Muscle of leg (tissue), 11 donors: ENCODE measurements around the gene FLII. TPM values are rescaled to one million over a fixed set of nuclear protein-coding genes. Genes with fewer than 3 reads are reported as not detected.
A peak's percentile ranks its signal among the peaks of the same experiment; 100 is the strongest.

Experiments used
- DNase-seq: peaks from one replicate; pipeline ENCODE4 v3.0.0; 2013
- H3K27ac ChIP-seq: one replicate; pipeline ENCODE4 v1.5.1; 2013; ENCODE audit warnings: mild to moderate bottlenecking, low read length, control low read depth
- H3K27me3 ChIP-seq: one replicate; pipeline ENCODE4 v1.6.1; 2013; ENCODE audit warnings: low read length; ENCODE audit not compliant: control insufficient read depth, insufficient read depth
- H3K36me3 ChIP-seq: one replicate; pipeline ENCODE4 v1.6.1; 2013; ENCODE audit warnings: low read length; ENCODE audit not compliant: control insufficient read depth, insufficient read depth
- H3K4me1 ChIP-seq: one replicate; pipeline ENCODE4 v1.6.1; 2013; ENCODE audit warnings: low read length; ENCODE audit not compliant: control insufficient read depth, insufficient read depth
- H3K4me3 ChIP-seq: one replicate; pipeline ENCODE4 v1.5.1; 2013; ENCODE audit warnings: low read length, control low read depth
- H3K9me3 ChIP-seq: replicated peaks from 2 replicates; pipeline ENCODE4 v1.6.1; 2013; ENCODE audit warnings: low read depth, low read length; ENCODE audit not compliant: control insufficient read depth
- WGBS: methylation state at CpG from one replicate; pipeline ENCODE4 v1.1.5; 2013; ENCODE audit warnings: missing lambda C conversion rate; ENCODE audit not compliant: insufficient coverage; 5-methylcytosine and 5-hydroxymethylcytosine counted together
- polyA plus RNA-seq, 8 donors: library from polyadenylated mRNA; unstranded; fragments of 120-200 nt; gene quantifications; one replicate each; pipeline versions ENCODE4 v1.2.1 to v1.2.3, GENCODE V29; 2013; ENCODE audit warnings: inconsistent platforms in 1 of 8, low replicate concordance in 1 of 8; ENCODE audit not compliant: insufficient read length in 8 of 8, insufficient read depth in 1 of 8
- total RNA-seq: library from RNA; stranded (reverse); fragments of 120-200 nt; gene quantifications from one replicate; pipeline ENCODE4 v1.2.4, GENCODE V29; 2013

FLII gene
- total and polyA plus RNA-seq, 9 donors = 129 to 181 (median 172) TPM

GRCh38 chr17:18261659-18262058 is 3.1 kb upstream of the FLII start:
- peak overlapping the region; percentile 93 for H3K4me3 ChIP-seq
- no peak for DNase-seq
- peak overlapping the region; percentile 75 for H3K27ac ChIP-seq
- H3K36me3 ChIP-seq = peaks cover 32% of the 10 kb centered on the region
- H3K4me1 ChIP-seq = peaks cover 44% of the 10 kb centered on the region
- no peaks in the 10 kb centered on the region for H3K9me3 ChIP-seq
- WGBS = 88% methylated on average over 3 of the region's 3 CpGs
- no peaks in the 10 kb centered on the region for H3K27me3 ChIP-seq

GRCh38 chr17:18261146-18261515 is 2.6 kb upstream of the FLII start:
- 2% methylated on average over 16 of the region's 16 CpGs for WGBS
- Histone ChIP-seq H3K4me3 (peak overlapping the region; percentile 93), H3K36me3 (peaks cover 38% of the 10 kb centered on the region), H3K27ac (peak overlapping the region; percentile 75), H3K27me3 (no peaks in the 10 kb centered on the region), H3K4me1 (peaks cover 48% of the 10 kb centered on the region), H3K9me3 (no peaks in the 10 kb centered on the region)
- peak; percentile 59 for DNase-seq

- Histone ChIP-seq H3K4me1 (peaks cover 48% of the 10 kb centered on the region), H3K36me3 (peaks cover 41% of the 10 kb centered on the region), H3K9me3 (no peaks in the 10 kb centered on the region), H3K27ac (peak within 1 kb of the TSS; percentile 75), H3K27me3 (no peaks in the 10 kb centered on the region), H3K4me3 (peak within 1 kb of the TSS; percentile 93)
- under 1% methylated on average over 64 of the region's 72 CpGs for WGBS
- peak; percentile 98 for DNase-seq
Measured at GRCh38 chr17:18260332-18261145, 2.0 kb upstream of the FLII start, which contains the start of gene MIEF2. TSS of gene MIEF2 (plus strand) at chr17:18260662. CDS start at chr17:18262721, 2,059 bp downstream.

GRCh38 chr17:18259621-18260331 is 1.2 kb upstream of the FLII start:
- H3K27ac ChIP-seq = peak overlapping the region; percentile 52
- H3K4me1 ChIP-seq = peaks cover 48% of the 10 kb centered on the region
- no peak for DNase-seq
- H3K4me3 ChIP-seq = peak overlapping the region; percentile 93
- H3K27me3 ChIP-seq = no peaks in the 10 kb centered on the region
- H3K36me3 ChIP-seq = peaks cover 41% of the 10 kb centered on the region
- H3K9me3 ChIP-seq = no peaks in the 10 kb centered on the region
- WGBS = 63% methylated on average over 16 of the region's 22 CpGs

- H3K4me3 ChIP-seq = peak overlapping the region; percentile 72
- peak; percentile 74 for DNase-seq
- H3K27me3 ChIP-seq = no peaks in the 10 kb centered on the region
- peaks cover 48% of the 10 kb centered on the region for H3K4me1 ChIP-seq
- H3K9me3 ChIP-seq = no peaks in the 10 kb centered on the region
- H3K36me3 ChIP-seq = peaks cover 41% of the 10 kb centered on the region
- peak overlapping the region; percentile 85 for H3K27ac ChIP-seq
- WGBS = 0% methylated on average over 9 of the region's 16 CpGs
Measured at GRCh38 chr17:18257982-18258355, 569 bp downstream of the FLII start.

GRCh38 chr17:18257268-18257981 is 1.1 kb downstream of the FLII start:
- Histone ChIP-seq H3K9me3 (no peaks in the 10 kb centered on the region), H3K27ac (peak overlapping the region; percentile 85), H3K4me1 (peaks cover 44% of the 10 kb centered on the region), H3K36me3 (peaks cover 42% of the 10 kb centered on the region), H3K27me3 (no peaks in the 10 kb centered on the region), H3K4me3 (peak overlapping the region; percentile 72)
- DNase-seq = no peak
- 19% methylated on average over 13 of the region's 18 CpGs for WGBS

GRCh38 chr17:18256776-18257175 is 1.8 kb downstream of the FLII start:
- H3K9me3 ChIP-seq = no peaks in the 10 kb centered on the region
- H3K36me3 ChIP-seq = peaks cover 48% of the 10 kb centered on the region
- no peaks in the 10 kb centered on the region for H3K27me3 ChIP-seq
- WGBS = 82% methylated on average over 7 of the region's 7 CpGs
- H3K4me3 ChIP-seq = no peak overlapping the region
- H3K27ac ChIP-seq = no peak overlapping the region
- no peak for DNase-seq
- peaks cover 37% of the 10 kb centered on the region for H3K4me1 ChIP-seq

GRCh38 chr17:18256351-18256750 is 2.2 kb downstream of the FLII start:
- Histone ChIP-seq H3K27ac (no peak overlapping the region), H3K9me3 (no peaks in the 10 kb centered on the region), H3K36me3 (peaks cover 52% of the 10 kb centered on the region), H3K4me3 (no peak overlapping the region), H3K4me1 (peaks cover 33% of the 10 kb centered on the region), H3K27me3 (no peaks in the 10 kb centered on the region)
- 90% methylated on average over 5 of the region's 11 CpGs for WGBS
- DNase-seq = no peak

GRCh38 chr17:18254888-18255649 is 3.5 kb downstream of the FLII start:
- H3K9me3 ChIP-seq = no peaks in the 10 kb centered on the region
- no peak overlapping the region for H3K27ac ChIP-seq
- H3K4me3 ChIP-seq = no peak overlapping the region
- no peak for DNase-seq
- WGBS = 87% methylated on average over 4 of the region's 8 CpGs
- H3K27me3 ChIP-seq = no peaks in the 10 kb centered on the region
- H3K4me1 ChIP-seq = peaks cover 27% of the 10 kb centered on the region
- peaks cover 65% of the 10 kb centered on the region for H3K36me3 ChIP-seq
